HepG2 (cell line): ENCODE results near the gene NUP88. TPM values are rescaled to one million over a fixed set of nuclear protein-coding genes. Genes with fewer than 3 reads are reported as not detected.

Experiments
- ASH2L ChIP-seq: fragments of 300-600, 200-600 bp; sonication (generic); IDR thresholded peaks from 2 replicates; pipeline ENCODE4 v1.7.0; 2017; ENCODE audit warnings: low read depth, mild to moderate bottlenecking, moderate library complexity, mixed read lengths, low read length; ENCODE audit not compliant: insufficient read length
- DZIP1 ChIP-seq: sonication (generic); formaldehyde crosslinking; IDR thresholded peaks from 2 replicates; pipeline ENCODE4 v1.5.0; 2020; ENCODE audit warnings: mild to moderate bottlenecking, missing genetic modification reagents
- GPBP1L1 ChIP-seq: sonication (generic); formaldehyde crosslinking; IDR thresholded peaks from 2 replicates; pipeline ENCODE4 v1.5.0; 2020; ENCODE audit warnings: mild to moderate bottlenecking, missing genetic modification reagents
- HNRNPL ChIP-seq: fragments of 200-400 bp; formaldehyde crosslinking; IDR thresholded peaks from 2 replicates; pipeline ENCODE4 v1.6.1; 2017; ENCODE audit warnings: mild to moderate bottlenecking, low read depth, low read length
- MAZ ChIP-seq, 2 experiments: sonication (generic) in 1 of 2; formaldehyde crosslinking in 1 of 2; IDR thresholded peaks; 2 replicates each; pipeline versions ENCODE4 v1.5.0 to v1.6.1; 2012 to 2020; ENCODE audit warnings: low read depth in 2 of 2, mild to moderate bottlenecking in 2 of 2, borderline replicate concordance in 1 of 2, improper control_type of control experiment in 1 of 2, low read length in 1 of 2, missing genetic modification reagents in 1 of 2, moderate library complexity in 1 of 2
- MED1 ChIP-seq: sonication (generic); formaldehyde crosslinking; IDR thresholded peaks from 2 replicates; pipeline ENCODE4 v1.4.0; 2020; ENCODE audit warnings: missing genetic modification reagents
- PATZ1 ChIP-seq: sonication (generic); formaldehyde crosslinking; IDR thresholded peaks from 2 replicates; pipeline ENCODE4 v1.4.0; 2020; ENCODE audit warnings: missing genetic modification reagents
- PITX1 ChIP-seq: sonication (generic); formaldehyde crosslinking; IDR thresholded peaks from 2 replicates; pipeline ENCODE4 v1.5.1; 2020; ENCODE audit warnings: mild to moderate bottlenecking, missing genetic modification reagents
- RARA ChIP-seq: IDR thresholded peaks from 2 replicates; pipeline ENCODE4 v1.6.1; 2016; ENCODE audit warnings: missing genetic modification reagents, missing compliant biosample characterization
- REPIN1 ChIP-seq: sonication (generic); formaldehyde crosslinking; IDR thresholded peaks from 2 replicates; pipeline ENCODE4 v1.8.0; 2022; ENCODE audit warnings: missing genetic modification reagents, low read depth, mild to moderate bottlenecking, borderline replicate concordance
- SOX6 ChIP-seq, 2 experiments: fragments of 450-650 bp in 1 of 2; sonication (generic) in 1 of 2; formaldehyde crosslinking in 1 of 2; IDR thresholded peaks; 2 replicates each; pipeline versions ENCODE4 v1.4.0 to v1.6.1; 2017 to 2020; ENCODE audit warnings: antibody characterized with exemption in 1 of 2, mild to moderate bottlenecking in 1 of 2, missing genetic modification reagents in 1 of 2
- ZGPAT ChIP-seq: IDR thresholded peaks from 2 replicates; pipeline ENCODE4 v1.6.1; 2016; ENCODE audit warnings: mild to moderate bottlenecking
- ZKSCAN8 ChIP-seq: IDR thresholded peaks from 2 replicates; pipeline ENCODE4 v1.6.1; 2016; ENCODE audit warnings: borderline replicate concordance, missing genetic modification reagents, missing compliant biosample characterization
- ZNF264 ChIP-seq: sonication (generic); formaldehyde crosslinking; IDR thresholded peaks from 2 replicates; pipeline ENCODE4 v1.4.0; 2020; ENCODE audit warnings: missing genetic modification reagents
- ZNF503 ChIP-seq: sonication (generic); formaldehyde crosslinking; IDR thresholded peaks from 2 replicates; pipeline ENCODE4 v1.4.0; 2020; ENCODE audit warnings: missing genetic modification reagents
- ZNF740 ChIP-seq: sonication (generic); formaldehyde crosslinking; IDR thresholded peaks from 2 replicates; pipeline ENCODE4 v1.4.0; 2020; ENCODE audit warnings: missing genetic modification reagents
- polyA plus RNA-seq, 8 experiments: library from polyadenylated mRNA; depleted of rRNA in 3 of 8; stranded (reverse) in 7 of 8; unstranded in 1 of 8; fragments of >200 nt; fragmentation: Illumina TruSeq in 4 of 8; extraction: Trizol in 4 of 8; gene quantifications; 2 replicates each; pipeline versions ENCODE4 v1.2.1 to v1.2.3, GENCODE V29; 2011 to 2016; ENCODE audit warnings: low read depth in 4 of 8, missing spikeins in 1 of 8, mixed read lengths in 1 of 8; ENCODE audit not compliant: insufficient read depth in 1 of 8
- total RNA-seq, 5 experiments: library from RNA; depleted of rRNA; stranded (reverse); fragments of >200 nt; fragmentation: Illumina TruSeq; extraction: Trizol; gene quantifications; 2 replicates each; pipeline ENCODE4 v1.2.3, GENCODE V29; 2016; ENCODE audit warnings: low read depth in 1 of 5

NUP88 gene
- total and polyA plus RNA-seq, 2 of the 13 experiments (the other 11 are each of a cell fraction or from before 2014, with no cell fraction given) = 48.2 to 130 TPM

GRCh38 chr17:5464717-5465507 lies 45.5 kb upstream of the NUP88 start (continued):
- TF ChIP-seq ZNF503 (CRISPR knock-in tag) = peak; percentile 53; the same call in 1 of the 2 replicates
- peak; percentile 13; the same call in 1 of the 2 replicates for TF ChIP-seq ZGPAT (CRISPR knock-in tag)
- 0 out of 2 replicates have a peak, but pooled peaks have one; percentile 21 for TF ChIP-seq ZKSCAN8 (CRISPR knock-in tag)
- peak; percentile 27; the same call in 1 of the 2 replicates for TF ChIP-seq PITX1
- no peak for TF ChIP-seq RARA
- peak; percentile 54; the same call in 1 of the 2 replicates for TF ChIP-seq PATZ1 (CRISPR knock-in tag)
- no peak for TF ChIP-seq SOX6 (IDR thresholded peaks at IDR 0.05)
- TF ChIP-seq SOX6 (CRISPR knock-in tag; IDR thresholded peaks at IDR 0.05) = peak; percentile 92
- TF ChIP-seq GPBP1L1 (CRISPR knock-in tag) = no peak
- 0 out of 2 replicates have a peak, but pooled peaks have one; percentile 21 for TF ChIP-seq ZNF740
- 0 out of 2 replicates have a peak, but pooled peaks have one; percentile 47 for TF ChIP-seq HNRNPL
- peak; percentile 48; the same call in 1 of the 2 replicates for TF ChIP-seq REPIN1
- 0 out of 2 replicates have a peak, but pooled peaks have one; percentile 30 for TF ChIP-seq MED1
- no peak for TF ChIP-seq DZIP1 (CRISPR knock-in tag)
- no peak for TF ChIP-seq MAZ (IDR thresholded peaks at IDR 0.05; ENCODE audit: borderline replicate concordance, low read depth, low read length)
- TF ChIP-seq MAZ (CRISPR knock-in tag; IDR thresholded peaks at IDR 0.05; ENCODE audit: low read depth) = 0 out of 2 replicates have a peak, but pooled peaks have one; percentile 12
- 0 out of 2 replicates have a peak, but pooled peaks have one; percentile 28 for TF ChIP-seq ZNF264 (CRISPR knock-in tag)
- peak; percentile 83 for TF ChIP-seq ASH2L
